Measurements from ENCODE around the gene OLIG3.

OLIG3 gene

DNA sequence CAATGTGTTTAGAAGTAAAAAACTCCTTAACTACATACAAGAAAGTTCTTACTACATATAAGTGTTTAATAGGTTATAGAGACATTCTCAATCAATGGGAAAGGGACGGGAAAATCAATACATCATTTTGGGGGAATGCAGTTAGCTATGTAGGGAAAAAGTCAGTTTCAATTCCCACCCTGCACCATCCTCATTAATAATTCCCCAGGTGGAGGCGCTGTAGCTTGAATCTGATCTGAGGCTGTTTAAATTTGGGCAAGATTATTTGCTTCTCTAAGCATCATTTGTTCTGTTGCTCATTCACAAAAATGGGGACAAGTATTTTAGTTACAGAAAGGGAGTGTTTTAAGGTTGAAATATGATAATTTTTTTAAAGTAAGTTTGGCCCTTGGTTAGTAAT lies 19.1 kb downstream of the OLIG3 start:
- Histone ChIP-seq H3K4me3 (no peak overlapping the region), H3K27ac (no peak overlapping the region)

DNA sequence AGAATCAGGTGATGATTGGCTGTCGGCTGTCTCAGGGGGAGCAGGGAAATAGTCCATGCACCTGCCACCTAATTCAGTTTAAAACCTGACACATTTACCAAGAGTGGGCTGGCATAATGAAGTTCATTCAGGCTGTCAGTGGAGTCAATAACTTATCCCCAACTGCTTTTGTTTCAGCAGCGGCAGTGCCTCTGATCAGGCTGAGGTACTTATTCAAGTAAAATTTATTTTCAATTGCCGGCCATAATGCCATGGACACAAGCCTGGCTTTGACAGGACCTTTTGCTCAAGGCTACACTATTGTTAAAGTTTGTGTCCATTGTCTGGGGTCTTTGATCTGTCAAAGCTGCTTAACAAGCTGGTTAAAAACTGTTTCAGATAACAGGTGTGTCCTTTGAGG lies 20.6 kb downstream of the OLIG3 start:
- no peak overlapping the region for H3K4me3 ChIP-seq
- H3K27ac ChIP-seq = no peak overlapping the region

DNA sequence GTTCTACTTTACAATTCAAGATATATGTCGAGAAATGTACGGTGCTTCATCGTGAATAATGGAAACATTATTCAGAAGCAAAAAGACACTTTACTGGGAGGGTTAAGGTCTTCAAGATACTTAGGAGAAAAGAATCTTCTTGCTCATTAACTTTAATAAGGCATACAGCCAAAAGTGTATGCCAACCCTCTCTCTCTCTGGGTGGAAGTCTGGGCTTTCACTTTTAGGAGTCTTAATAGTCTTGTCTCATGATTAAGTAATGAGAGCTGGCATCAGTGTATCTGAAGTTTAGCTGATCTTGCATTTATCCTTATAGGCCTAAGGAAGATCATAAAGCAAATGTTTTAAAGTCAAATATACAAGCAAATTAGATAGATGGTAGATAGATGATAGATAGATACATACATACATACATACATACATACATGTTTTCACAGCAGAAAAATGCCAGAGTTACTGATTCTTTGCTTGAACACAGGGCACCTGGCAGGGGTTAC lies 21.5 kb downstream of the OLIG3 start:
- Histone ChIP-seq H3K4me3 (no peak overlapping the region), H3K27ac (no peak overlapping the region)

DNA sequence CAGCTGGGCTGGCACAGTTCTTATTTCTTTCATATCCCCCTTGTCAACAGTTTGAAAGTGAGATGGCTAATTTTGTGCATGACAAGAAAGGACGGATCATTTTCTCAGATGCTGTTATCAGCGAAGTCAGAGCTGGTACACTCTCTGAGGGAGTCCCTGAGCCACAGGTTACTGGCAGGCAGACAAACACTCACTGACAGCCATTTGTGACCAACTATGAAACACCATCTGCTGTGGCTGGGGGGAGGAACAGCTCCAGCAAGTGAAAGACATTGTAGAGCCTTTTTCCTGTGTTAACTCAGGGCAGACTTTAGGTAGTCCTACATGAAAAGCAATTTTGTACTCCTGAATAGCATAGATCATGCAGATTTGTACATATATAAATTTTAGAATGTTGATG lies 22.2 kb downstream of the OLIG3 start:
- H3K4me3 ChIP-seq = no peak overlapping the region
- H3K27ac ChIP-seq = no peak overlapping the region

DNA sequence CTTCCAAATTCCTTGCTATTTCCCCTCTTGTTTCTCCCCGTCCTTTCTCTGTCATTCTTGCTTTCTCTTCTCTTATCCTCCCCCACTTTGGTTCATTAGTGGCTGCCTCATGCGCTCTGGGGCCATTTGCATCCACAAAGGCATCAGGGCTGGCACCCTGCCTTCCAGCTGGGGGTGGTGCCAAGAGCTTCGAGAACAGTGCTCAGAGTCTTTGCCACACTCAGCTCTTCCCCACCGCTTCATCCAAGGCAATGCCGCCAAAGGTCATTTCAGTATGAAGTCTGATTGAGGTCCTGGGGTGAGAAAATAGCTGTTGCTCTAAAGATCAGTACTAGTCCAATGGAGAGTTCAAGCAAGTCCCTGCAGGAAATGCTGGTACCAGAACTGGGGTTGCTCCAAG lies 22.7 kb downstream of the OLIG3 start:
- H3K27ac ChIP-seq = no peak overlapping the region
- H3K4me3 ChIP-seq = no peak overlapping the region

DNA sequence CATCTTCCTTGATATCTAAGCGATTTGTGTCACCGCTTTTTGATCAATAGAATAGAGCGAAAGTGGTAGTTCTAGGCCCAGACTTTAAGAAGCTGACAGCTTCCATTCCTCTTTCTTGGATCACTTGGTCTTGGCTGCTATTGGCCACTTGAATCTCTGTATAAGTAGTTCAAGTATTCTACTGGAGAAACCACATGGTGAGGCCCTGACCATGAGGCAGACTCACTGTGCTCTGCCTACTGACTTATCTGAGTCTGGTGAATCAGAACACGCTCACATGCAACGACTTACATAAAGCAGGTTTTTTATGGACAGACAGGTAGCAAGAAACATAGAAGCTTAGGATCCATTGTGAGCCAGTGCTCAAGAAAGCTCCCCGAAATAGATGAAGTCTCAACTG lies 27.0 kb downstream of the OLIG3 start:
- Histone ChIP-seq H3K4me3 (no peak overlapping the region), H3K27ac (no peak overlapping the region)

DNA sequence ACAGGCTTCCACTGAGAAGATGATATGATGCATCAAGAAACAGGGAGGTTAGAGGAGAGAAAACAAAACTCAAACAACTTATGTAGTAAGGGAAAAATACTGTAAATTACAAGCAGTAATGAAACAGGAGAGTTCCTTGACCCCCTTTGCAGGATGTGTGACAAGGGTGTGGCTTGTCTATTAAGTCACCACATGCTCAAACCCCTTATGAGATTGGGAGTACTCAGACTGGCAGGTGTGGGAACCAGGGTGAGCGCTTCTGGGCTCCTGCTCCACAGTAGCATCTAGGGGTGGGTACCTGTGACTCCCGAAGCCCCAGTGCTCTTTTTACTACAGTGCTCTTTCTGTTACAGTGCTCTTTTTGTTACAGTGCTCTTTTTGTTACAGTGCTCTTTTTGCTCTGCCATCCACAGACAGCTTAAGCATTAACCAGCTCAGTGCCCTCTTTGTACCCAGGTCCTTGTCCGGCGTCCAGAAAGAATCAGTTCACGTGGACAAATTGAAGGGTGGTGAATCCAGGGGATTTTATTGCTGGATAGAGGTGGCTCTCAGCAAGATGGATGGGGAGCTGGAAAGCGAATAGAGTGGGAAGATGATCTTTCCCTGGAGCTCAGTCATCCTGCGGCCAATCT lies 28.7 kb downstream of the OLIG3 start:
- Histone ChIP-seq H3K4me3 (no peak overlapping the region), H3K27ac (no peak overlapping the region)

DNA sequence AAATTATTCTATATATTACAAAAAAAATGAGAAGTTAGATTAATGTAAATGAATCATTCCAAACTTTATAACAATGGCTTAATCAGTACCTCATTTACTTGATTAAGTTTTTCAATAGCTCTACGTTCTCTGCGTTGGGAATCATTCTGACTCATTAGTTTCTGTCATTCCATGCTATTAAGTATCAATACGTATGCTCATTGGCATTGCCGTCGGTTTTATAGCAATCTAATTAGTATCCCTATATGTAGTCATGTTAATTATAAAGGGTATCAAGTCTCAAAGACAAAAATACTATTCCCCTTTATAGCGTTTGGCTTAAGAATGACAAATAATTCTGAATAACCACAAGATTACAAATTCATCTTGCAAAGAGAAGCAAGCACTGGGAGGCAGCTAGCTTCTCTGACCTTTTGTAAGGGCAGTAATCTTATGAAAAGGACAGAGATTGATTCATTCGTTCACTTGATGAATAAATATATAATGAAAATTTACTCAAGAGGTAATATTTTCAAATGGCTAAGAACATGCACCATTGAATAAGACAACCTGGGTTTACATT lies 41.8 kb downstream of the OLIG3 start:
- no peak overlapping the region for H3K27ac ChIP-seq

DNA sequence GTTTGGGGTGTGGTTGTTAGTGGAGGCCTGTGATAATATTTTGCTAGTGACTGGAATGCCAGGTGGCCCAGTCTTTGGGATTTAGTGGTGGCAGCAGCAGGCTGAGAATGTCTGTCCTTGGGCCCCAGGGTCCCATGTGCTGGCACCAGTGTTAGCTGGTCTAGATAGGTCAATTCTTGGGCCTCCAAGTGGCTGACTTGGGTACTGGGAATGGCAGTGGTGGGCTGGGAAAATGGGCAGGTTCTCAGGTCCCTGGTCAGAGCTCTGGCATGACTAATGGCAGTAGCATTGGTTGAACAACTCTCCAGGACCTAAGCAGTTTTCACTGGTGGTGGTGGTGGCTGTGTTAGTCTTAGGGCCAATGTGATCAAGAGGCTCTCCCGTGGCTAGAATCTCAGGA lies 50.3 kb downstream of the OLIG3 start:
- no peak overlapping the region for H3K27ac ChIP-seq
- no peak overlapping the region for H3K4me3 ChIP-seq

More for the DNA sequence above, 41.8 kb downstream of the OLIG3 start:
- no peak overlapping the region for H3K4me3 ChIP-seq
